Measurements from ENCODE around the gene SGTA. TPM values are rescaled to one million over a fixed set of nuclear protein-coding genes. Genes with fewer than 3 reads are reported as not detected.
A peak's percentile ranks its signal among the peaks of the same experiment; 100 is the strongest.

SGTA gene
- total and polyA plus RNA-seq, 9 of the 15 experiments (the other 6 are each of a cell fraction or from before 2014, with no cell fraction given), result 1.4 to 110 (median 49.9) TPM

- TF ChIP-seq REST (IDR thresholded peaks at IDR 0.05; ENCODE audit: borderline replicate concordance) (peak; percentile 45), REST (CRISPR knock-in tag; IDR thresholded peaks at IDR 0.05; ENCODE audit: low read depth) (no peak), JUNB (CRISPR knock-in tag; conservative IDR thresholded peaks at IDR 0.05) (no peak), RBM39 (optimal IDR thresholded peaks at IDR 0.05; ENCODE audit: low read depth, low read length) (no peak), NFXL1 (CRISPR knock-in tag; IDR thresholded peaks at IDR 0.05) (no peak), ZFX (CRISPR knock-in tag; IDR thresholded peaks at IDR 0.05) (peak; percentile 77), SNAPC5 (CRISPR knock-in tag; IDR thresholded peaks at IDR 0.05) (no peak), RBM25 (IDR thresholded peaks at IDR 0.05; ENCODE audit: low read depth, low read length, severe bottlenecking) (peak; percentile 42), TCF3 (CRISPR knock-in tag; IDR thresholded peaks at IDR 0.05) (0 out of 2 replicates have a peak, but pooled peaks have one; percentile 25), MAFG (tag; conservative IDR thresholded peaks at IDR 0.05) (no peak), TOE1 (IDR thresholded peaks at IDR 0.05; ENCODE audit: borderline replicate concordance) (no peak), TOE1 (CRISPR knock-in tag; IDR thresholded peaks at IDR 0.05; ENCODE audit: borderline replicate concordance, low read depth) (no peak), ZNF165 (CRISPR knock-in tag; IDR thresholded peaks at IDR 0.05; ENCODE audit: borderline replicate concordance) (no peak), ATF2 (CRISPR knock-in tag; IDR thresholded peaks at IDR 0.05) (peak; percentile 77; the same call in 1 of the 2 replicates), PHF21A (IDR thresholded peaks at IDR 0.05; ENCODE audit: borderline replicate concordance, low read depth) (no peak), ERF (CRISPR knock-in tag; IDR thresholded peaks at IDR 0.05) (0 out of 2 replicates have a peak, but pooled peaks have one; percentile 68), ZC3H8 (IDR thresholded peaks at IDR 0.05) (no peak), ZNF511 (CRISPR knock-in tag; IDR thresholded peaks at IDR 0.05) (0 out of 2 replicates have a peak, but pooled peaks have one; percentile 53)
Observed at GRCh38 chr19:2722541-2723344, 60.3 kb downstream of the SGTA start (continued).

All from K562 (cell line).